ENCODE data around the gene TMEM33. TPM values are rescaled to one million over a fixed set of nuclear protein-coding genes. Genes with fewer than 3 reads are reported as not detected.

The TMEM33 gene
- total and polyA plus RNA-seq, 2 of the 8 experiments (the other 6 are each of a cell fraction or from before 2014, with no cell fraction given), result 72.5 to 94.4 TPM

DNA sequence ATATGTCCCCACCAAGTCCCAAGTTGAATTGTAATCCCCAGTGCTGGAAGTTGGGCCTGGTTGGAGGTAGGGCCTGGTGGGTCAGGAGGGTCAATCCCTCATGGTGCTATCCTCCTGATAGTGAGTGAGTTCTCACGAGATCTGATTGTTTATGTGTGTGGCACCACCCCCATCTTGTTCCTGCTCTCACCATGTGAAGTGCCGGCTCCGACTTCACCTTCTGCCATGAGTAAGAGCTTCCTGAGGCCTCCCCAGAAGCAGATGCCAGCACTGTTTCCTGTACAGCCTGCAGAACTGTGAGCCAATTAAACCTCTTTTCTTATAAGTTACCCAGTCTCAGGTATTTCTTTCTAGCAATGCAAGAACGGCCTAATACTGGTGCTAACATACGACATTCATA, 22.7 kb upstream of the TMEM33 start:
- no peaks in the 10 kb centered on the region for H3K79me2 ChIP-seq (ENCODE audit: control insufficient read depth in 1 of 2, insufficient read depth in 2 of 2, low read length in 2 of 2)
- H3K4me2 ChIP-seq (ENCODE audit: insufficient read depth in 1 of 2, low read depth in 2 of 2, low read length in 2 of 2), result no peak overlapping the region
- no peak overlapping the region for H3K18ac ChIP-seq (ENCODE audit: extremely low read depth, low read length)
- no peak overlapping the region for H2BK120ac ChIP-seq (replicated peaks; ENCODE audit: low read depth, low read length)
- FAIRE-seq (no peak), DNase-seq (ENCODE audit: low read depth in 1 of 2, low spot score in 2 of 2) (no peak)
- no peak overlapping the region for H4K5ac ChIP-seq (ENCODE audit: insufficient read length, low read depth, low read length)
- H3K4me1 ChIP-seq (replicated peaks in 1 of 4; ENCODE audit: control insufficient read depth in 3 of 4, insufficient read depth in 4 of 4, low read length in 3 of 4), result no peaks in the 10 kb centered on the region
- H2AK5ac ChIP-seq (ENCODE audit: low read depth, low read length), result no peak overlapping the region
- no peak overlapping the region for H4K8ac ChIP-seq (ENCODE audit: extremely low read depth, insufficient read depth, low read length)
- no peak overlapping the region for H3K9ac ChIP-seq (replicated peaks in 1 of 4; ENCODE audit: extremely low read depth in 1 of 4, low read depth in 3 of 4, low read length in 3 of 4)
- H3K14ac ChIP-seq (ENCODE audit: insufficient read length), result no peak overlapping the region
- H2BK12ac ChIP-seq (ENCODE audit: low read depth, low read length), result no peak overlapping the region
- H2AFZ ChIP-seq (ENCODE audit: low read length), result no peak overlapping the region
- no peak overlapping the region for H3K23ac ChIP-seq (ENCODE audit: insufficient read length)
- no peak overlapping the region for H4K91ac ChIP-seq (replicated peaks; ENCODE audit: insufficient read length, low read length)
- H3K56ac ChIP-seq (replicated peaks; ENCODE audit: insufficient read length, low read depth, low read length), result no peak overlapping the region
- H4K20me1 ChIP-seq (replicated peaks in 1 of 2; ENCODE audit: control insufficient read depth in 1 of 2, insufficient read depth in 2 of 2, low read length in 2 of 2), result no peaks in the 10 kb centered on the region
- ChIA-PET POLR2A (ENCODE audit: partially characterized antibody) (interaction anchor here (0.6 kb wide), 1 partner anchor 170 kb away, joined by 3 read pairs; no protein-coding TSS in a partner anchor), CTCF (ENCODE audit: partially characterized antibody) (interaction anchor here (1.3 kb wide), 1 partner anchor 18 kb away, joined by 4 read pairs; no protein-coding TSS in a partner anchor)
- H3K27me3 ChIP-seq (replicated peaks in 1 of 4; ENCODE audit: control insufficient read depth in 3 of 4, extremely low read depth in 1 of 4, insufficient read depth in 3 of 4, low read length in 3 of 4), result no peaks in the 10 kb centered on the region
- no peaks in the 10 kb centered on the region for H3K23me2 ChIP-seq (ENCODE audit: low read depth, low read length)
- no peaks in the 10 kb centered on the region for H3K79me1 ChIP-seq (ENCODE audit: low read depth, low read length)
- no peak overlapping the region for H2BK15ac ChIP-seq (ENCODE audit: low read length)
- no peak overlapping the region for H2BK20ac ChIP-seq (ENCODE audit: low read length)
- 89% methylated on average over 5 of the region's 5 CpGs; no CpG with 5 or more reads in 1 of the 2 experiments for WGBS, 2 experiments (ENCODE audit: extremely low coverage in 1 of 2, insufficient coverage in 1 of 2, insufficient read length in 1 of 2, insufficient replicate concordance in 2 of 2, low coverage in 1 of 2, low lambda C conversion rate in 2 of 2, missing lambda C conversion rate in 1 of 2)
- H3K4ac ChIP-seq (replicated peaks; ENCODE audit: insufficient read length, low read depth, low read length), result no peak overlapping the region
- H3K27ac ChIP-seq (ENCODE audit: low read depth, low read length), result no peak overlapping the region
- no peaks in the 10 kb centered on the region for H3K9me3 ChIP-seq (ENCODE audit: insufficient read depth in 2 of 2, low read depth in 1 of 2, low read length in 1 of 2)
- no peaks in the 10 kb centered on the region for H3K36me3 ChIP-seq (ENCODE audit: control insufficient read depth in 2 of 4, insufficient read depth in 4 of 4, low read length in 3 of 4)
- TF ChIP-seq CTBP2 (IDR thresholded peaks at IDR 0.05; ENCODE audit: borderline replicate concordance, insufficient read depth, insufficient read length, low read length), result no peak
- no peak for TF ChIP-seq JUND (IDR thresholded peaks at IDR 0.05; ENCODE audit: low read length)
- no peak for TF ChIP-seq PHF8 (conservative IDR thresholded peaks at IDR 0.05; ENCODE audit: low read depth, low read length)
- TF ChIP-seq YY1 (IDR thresholded peaks at IDR 0.05; ENCODE audit: low read depth, low read length), result no peak
- no peak for TF ChIP-seq GABPA (IDR thresholded peaks at IDR 0.05; ENCODE audit: borderline replicate concordance, insufficient read depth, low read length)
- H2BK5ac ChIP-seq (ENCODE audit: low read depth, low read length), result no peak overlapping the region
- H3K4me3 ChIP-seq (ENCODE audit: extremely low read depth in 1 of 4, insufficient read depth in 2 of 4, low read depth in 3 of 4, low read length in 4 of 4), result no peak overlapping the region

Data from H1 (cell line).